Measurements from ENCODE around the gene TTC27. TPM values are rescaled to one million over a fixed set of nuclear protein-coding genes. Genes with fewer than 3 reads are reported as not detected.

Gene TTC27
- total RNA-seq (ENCODE audit: low replicate concordance): 11.2 and 30.0 TPM in 2 replicates

DNA sequence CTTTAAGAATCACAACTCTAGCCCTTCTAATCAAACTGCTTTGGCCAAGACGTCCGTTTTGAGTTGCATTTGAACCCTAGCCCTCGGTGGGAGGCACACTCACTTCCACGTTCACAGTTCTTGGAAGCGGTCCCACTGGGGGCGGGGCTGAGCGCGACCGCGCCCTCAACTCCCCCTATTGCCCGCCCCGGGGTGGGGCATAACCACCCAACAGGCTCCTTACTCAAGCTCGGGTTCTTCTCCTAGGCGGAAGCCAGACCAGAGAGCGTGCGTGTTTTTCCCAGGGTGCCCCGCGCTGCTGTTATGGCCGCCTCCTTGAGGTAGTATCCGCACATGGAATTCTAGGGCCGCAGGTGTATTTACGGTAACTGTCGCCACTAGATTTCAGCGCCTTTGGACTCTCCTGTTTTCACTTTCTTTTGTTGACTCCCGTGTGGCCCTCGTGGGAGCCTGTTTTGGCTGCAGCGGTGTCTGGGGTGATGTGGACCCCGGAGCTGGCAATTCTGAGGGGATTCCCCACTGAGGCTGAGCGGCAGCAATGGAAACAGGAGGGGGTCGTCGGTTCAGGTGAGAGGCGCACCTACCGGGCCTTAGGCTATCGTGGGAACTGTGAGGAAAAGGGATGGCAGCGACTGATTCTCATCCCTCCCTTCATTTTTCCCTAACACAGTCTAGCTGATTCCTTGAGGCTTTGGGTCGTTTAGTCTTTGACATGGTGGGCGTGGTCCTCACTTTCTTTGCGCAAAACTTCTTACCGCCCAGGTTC is at the start of gene TTC27:
Gene TTC27, plus strand, starts transcription at position 237 of the 766 bp plus-strand sequence. Its CDS starts 243 bp downstream, at position 480.
- TF ChIP-seq, protein P1, sequence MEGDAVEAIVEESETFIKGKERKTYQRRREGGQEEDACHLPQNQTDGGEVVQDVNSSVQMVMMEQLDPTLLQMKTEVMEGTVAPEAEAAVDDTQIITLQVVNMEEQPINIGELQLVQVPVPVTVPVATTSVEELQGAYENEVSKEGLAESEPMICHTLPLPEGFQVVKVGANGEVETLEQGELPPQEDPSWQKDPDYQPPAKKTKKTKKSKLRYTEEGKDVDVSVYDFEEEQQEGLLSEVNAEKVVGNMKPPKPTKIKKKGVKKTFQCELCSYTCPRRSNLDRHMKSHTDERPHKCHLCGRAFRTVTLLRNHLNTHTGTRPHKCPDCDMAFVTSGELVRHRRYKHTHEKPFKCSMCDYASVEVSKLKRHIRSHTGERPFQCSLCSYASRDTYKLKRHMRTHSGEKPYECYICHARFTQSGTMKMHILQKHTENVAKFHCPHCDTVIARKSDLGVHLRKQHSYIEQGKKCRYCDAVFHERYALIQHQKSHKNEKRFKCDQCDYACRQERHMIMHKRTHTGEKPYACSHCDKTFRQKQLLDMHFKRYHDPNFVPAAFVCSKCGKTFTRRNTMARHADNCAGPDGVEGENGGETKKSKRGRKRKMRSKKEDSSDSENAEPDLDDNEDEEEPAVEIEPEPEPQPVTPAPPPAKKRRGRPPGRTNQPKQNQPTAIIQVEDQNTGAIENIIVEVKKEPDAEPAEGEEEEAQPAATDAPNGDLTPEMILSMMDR (IDR thresholded peaks at IDR 0.05; ENCODE audit: insufficient read depth, low read length): no peak
- H3K4me3 ChIP-seq (ENCODE audit: low read depth, low read length): peak within 1 kb of the TSS; percentile 98
- peak; percentile 93 for DNase-seq (ENCODE audit: low read depth)

DNA sequence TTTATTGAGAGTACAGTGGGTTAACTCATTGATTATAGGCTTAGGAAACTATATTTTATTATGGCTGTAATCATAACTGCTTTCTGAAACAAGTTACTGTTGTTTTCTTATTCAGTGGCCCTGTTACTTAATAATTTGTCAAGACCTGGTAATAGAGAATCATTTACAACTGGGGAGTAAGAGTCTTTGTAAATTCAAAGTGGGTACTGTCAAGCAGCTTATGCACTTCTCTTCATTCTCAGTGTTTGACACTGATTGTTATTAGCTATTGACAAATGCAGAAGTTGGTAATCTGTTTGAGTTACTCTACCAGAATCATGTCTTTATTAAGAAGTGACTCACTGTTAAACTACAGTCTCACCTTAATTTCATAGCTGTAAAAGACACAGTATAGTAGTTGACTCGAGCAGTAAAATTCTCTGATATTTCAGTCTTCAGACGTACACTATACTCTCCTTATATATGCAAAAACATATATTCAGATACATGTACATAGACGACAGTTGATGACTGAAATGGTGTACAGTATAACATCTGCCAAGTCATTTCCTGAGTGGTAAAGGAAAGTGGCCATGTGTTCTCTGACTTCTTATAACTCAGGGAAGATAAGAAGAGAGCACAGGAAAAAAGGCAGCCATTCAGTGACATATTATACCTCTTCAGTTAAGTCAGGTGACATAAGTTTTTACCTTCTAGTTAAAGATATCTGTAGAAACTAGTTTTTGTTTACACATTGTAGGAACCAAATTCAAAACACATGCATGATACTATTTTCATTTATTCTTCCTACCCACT is 36.0 kb upstream of the TTC27 start:
- TF ChIP-seq, protein P1 (IDR thresholded peaks at IDR 0.05; ENCODE audit: insufficient read depth, low read length): no peak
- DNase-seq (ENCODE audit: low read depth): peak; percentile 25
- no peak overlapping the region for H3K4me3 ChIP-seq (ENCODE audit: low read depth, low read length)

DNA sequence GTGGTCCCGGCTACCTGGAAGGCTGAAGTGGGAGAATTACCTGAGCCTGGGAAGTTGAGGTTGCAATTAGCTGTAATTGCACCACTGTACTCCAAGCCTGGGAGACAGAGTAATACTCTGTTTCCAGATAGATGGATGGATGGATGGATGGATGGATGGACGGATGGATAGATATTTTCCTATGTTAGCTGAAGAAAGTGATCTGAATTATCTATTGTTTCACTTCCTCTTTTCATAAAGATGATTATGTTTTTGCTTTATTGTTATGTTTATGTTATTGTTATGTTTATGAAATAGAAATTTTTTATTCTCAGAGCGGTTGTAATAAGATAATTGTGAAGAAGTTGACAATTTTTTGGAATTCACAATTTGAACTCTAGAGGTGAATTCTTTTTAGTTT is 33.3 kb upstream of the TTC27 start:
- TF ChIP-seq, protein P1 (IDR thresholded peaks at IDR 0.05; ENCODE audit: insufficient read depth, low read length): no peak
- no peak overlapping the region for H3K4me3 ChIP-seq (ENCODE audit: low read depth, low read length)
- DNase-seq (ENCODE audit: low read depth): no peak

DNA sequence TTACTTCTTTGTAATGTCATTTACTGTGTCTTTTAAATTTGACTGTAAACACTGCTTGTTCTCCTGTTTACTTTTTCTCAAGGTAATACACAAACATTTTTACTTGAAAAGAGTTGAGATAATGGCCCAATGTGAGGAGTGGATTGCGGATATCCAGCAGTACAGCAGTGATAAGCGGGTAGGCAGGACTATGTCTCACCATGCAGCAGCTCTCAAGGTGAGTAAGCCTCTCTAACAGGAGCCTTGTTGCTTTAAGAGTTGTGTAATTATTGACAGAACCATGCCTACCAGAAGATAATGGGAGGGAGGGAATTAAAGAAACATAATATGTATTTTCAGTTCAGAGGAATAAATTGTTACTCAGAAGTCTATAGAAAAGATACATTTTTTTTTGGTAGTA is 16.5 kb upstream of the TTC27 start:
- TF ChIP-seq, protein P1 (IDR thresholded peaks at IDR 0.05; ENCODE audit: insufficient read depth, low read length): no peak
- H3K4me3 ChIP-seq (ENCODE audit: low read depth, low read length): no peak overlapping the region
- no peak for DNase-seq (ENCODE audit: low read depth)

DNA sequence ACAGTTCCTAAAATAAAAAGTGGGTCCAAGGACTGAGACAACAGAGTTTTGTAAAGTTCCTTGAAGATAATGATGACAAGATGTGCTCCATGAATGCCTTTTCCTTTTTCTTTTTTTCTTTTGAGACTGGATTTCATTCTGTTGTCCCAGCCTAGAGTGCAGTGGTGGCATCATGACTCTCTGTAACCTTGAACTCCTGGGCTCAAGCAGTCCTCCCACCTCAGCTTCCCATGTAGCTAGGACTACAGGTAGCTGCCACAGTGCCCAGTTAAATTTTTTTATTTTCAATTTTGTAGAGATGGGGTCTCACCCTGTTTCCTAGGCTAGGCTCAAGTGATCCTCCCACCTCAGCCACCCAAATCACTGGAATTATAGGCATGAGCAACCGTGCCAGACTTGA is 16.1 kb upstream of the TTC27 start:
- TF ChIP-seq, protein P1 (IDR thresholded peaks at IDR 0.05; ENCODE audit: insufficient read depth, low read length): no peak
- H3K4me3 ChIP-seq (ENCODE audit: low read depth, low read length): no peak overlapping the region
- no peak for DNase-seq (ENCODE audit: low read depth)

DNA sequence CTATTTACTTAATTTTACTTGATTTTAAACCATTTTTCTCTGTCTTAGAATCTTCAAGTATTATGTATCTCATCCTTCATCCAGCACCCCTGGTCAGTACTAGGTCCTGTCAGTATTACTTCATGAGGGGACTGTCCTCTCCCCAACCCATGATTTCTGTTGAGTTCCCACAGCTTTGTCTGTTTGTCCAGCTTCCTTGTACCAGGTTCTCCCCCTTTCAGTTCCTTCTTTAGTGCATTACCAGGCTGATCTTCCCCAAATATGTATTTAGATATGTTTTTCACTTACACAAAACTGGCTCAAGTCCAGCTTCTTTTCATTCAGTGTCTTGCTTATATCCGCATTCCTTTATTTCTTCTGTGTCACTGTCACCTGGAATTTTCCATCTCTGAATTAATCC is 13.8 kb upstream of the TTC27 start:
- TF ChIP-seq, protein P1 (IDR thresholded peaks at IDR 0.05; ENCODE audit: insufficient read depth, low read length): no peak
- no peak overlapping the region for H3K4me3 ChIP-seq (ENCODE audit: low read depth, low read length)
- DNase-seq (ENCODE audit: low read depth): no peak
